ENCODE measurements around the gene AAK1.
A peak's percentile ranks its signal among the peaks of the same experiment; 100 is the strongest.

Gene AAK1

DNA sequence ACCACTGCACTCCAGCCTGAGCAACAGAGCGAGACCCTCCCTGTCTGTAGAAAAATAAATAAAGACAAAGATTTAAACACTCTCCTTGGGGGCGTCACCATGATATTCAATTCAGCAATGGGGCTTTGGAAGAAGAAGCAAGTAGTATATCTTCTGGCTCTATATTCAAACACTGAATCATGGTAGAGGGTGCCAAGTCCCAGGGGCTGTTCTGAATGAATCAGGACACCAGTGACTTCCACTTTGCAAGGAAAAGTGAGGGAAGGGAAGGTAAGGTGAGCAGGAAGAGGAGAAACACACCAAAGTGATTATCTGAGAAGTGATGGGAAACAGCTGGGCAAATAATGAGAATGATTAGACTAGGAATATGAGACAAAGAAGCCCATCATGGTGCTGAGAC is 80.5 kb downstream of the AAK1 start:
- TF ChIP-seq, protein P1, sequence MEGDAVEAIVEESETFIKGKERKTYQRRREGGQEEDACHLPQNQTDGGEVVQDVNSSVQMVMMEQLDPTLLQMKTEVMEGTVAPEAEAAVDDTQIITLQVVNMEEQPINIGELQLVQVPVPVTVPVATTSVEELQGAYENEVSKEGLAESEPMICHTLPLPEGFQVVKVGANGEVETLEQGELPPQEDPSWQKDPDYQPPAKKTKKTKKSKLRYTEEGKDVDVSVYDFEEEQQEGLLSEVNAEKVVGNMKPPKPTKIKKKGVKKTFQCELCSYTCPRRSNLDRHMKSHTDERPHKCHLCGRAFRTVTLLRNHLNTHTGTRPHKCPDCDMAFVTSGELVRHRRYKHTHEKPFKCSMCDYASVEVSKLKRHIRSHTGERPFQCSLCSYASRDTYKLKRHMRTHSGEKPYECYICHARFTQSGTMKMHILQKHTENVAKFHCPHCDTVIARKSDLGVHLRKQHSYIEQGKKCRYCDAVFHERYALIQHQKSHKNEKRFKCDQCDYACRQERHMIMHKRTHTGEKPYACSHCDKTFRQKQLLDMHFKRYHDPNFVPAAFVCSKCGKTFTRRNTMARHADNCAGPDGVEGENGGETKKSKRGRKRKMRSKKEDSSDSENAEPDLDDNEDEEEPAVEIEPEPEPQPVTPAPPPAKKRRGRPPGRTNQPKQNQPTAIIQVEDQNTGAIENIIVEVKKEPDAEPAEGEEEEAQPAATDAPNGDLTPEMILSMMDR (IDR thresholded peaks at IDR 0.05; ENCODE audit: poor library complexity, severe bottlenecking): no peak

DNA sequence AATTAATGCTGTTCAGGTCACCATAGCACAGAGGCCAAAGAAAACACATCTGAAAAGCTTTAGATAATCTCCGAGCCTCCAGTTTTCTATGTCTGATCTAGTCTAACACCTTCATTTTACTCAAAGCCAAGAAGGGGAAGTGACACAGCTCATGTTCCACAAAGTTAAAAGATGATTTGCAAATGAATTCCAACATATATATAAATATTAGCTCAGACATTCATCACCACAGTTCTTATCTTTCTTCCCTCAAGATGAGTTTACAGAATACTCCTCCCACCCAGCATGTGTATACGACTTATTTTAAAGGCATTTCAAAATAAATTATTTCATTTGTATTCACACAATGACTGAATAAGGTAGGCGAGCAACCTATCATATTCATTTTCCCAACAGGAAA is 82.4 kb downstream of the AAK1 start:
- no peaks in the 10 kb centered on the region for H3K27me3 ChIP-seq (ENCODE audit: insufficient read depth, poor library complexity, severe bottlenecking)
- H3K36me3 ChIP-seq (ENCODE audit: low read depth): no peaks in the 10 kb centered on the region
- DNase-seq (ENCODE audit: low spot score) (no peak), ATAC-seq (ENCODE audit: low read depth) (no peak)
- TF ChIP-seq, protein P1 (IDR thresholded peaks at IDR 0.05; ENCODE audit: poor library complexity, severe bottlenecking): no peak
- H3K27ac ChIP-seq (ENCODE audit: poor library complexity, severe bottlenecking): no peak overlapping the region
- no peak overlapping the region for H3K4me3 ChIP-seq (ENCODE audit: severe bottlenecking)
- H3K9me3 ChIP-seq (ENCODE audit: severe bottlenecking): no peaks in the 10 kb centered on the region
- H3K4me1 ChIP-seq (ENCODE audit: insufficient read depth, poor library complexity, severe bottlenecking): no peaks in the 10 kb centered on the region

More for the DNA sequence above, 80.5 kb downstream of the AAK1 start:
- Histone ChIP-seq H3K9me3 (ENCODE audit: severe bottlenecking) (no peaks in the 10 kb centered on the region), H3K4me1 (ENCODE audit: insufficient read depth, poor library complexity, severe bottlenecking) (peaks cover 7% of the 10 kb centered on the region), H3K4me3 (ENCODE audit: severe bottlenecking) (no peak overlapping the region), H3K27me3 (ENCODE audit: insufficient read depth, poor library complexity, severe bottlenecking) (no peaks in the 10 kb centered on the region), H3K27ac (ENCODE audit: poor library complexity, severe bottlenecking) (no peak overlapping the region), H3K36me3 (ENCODE audit: low read depth) (no peaks in the 10 kb centered on the region)
- ATAC-seq (ENCODE audit: low read depth): no peak
- DNase-seq (ENCODE audit: low spot score): no peak

DNA sequence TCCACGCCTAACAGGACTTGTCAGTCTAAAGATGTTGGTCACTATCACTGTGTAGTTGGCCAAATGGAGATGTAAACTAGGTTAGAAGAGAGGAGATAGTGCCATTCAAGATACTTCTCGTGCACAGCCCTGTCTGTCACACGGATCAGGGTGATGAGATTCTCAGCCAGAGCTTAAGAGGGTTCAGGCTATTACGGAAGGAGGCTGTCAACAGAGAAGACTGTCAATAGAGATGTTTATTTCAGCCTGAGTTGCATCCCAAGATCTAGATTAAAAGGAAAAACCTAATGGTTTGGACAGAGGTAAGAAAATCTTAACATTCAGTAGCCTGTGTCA is 83.4 kb downstream of the AAK1 start:
- no peaks in the 10 kb centered on the region for H3K36me3 ChIP-seq (ENCODE audit: low read depth)
- no peak overlapping the region for H3K27ac ChIP-seq (ENCODE audit: poor library complexity, severe bottlenecking)
- H3K9me3 ChIP-seq (ENCODE audit: severe bottlenecking): no peaks in the 10 kb centered on the region
- H3K4me1 ChIP-seq (ENCODE audit: insufficient read depth, poor library complexity, severe bottlenecking): no peaks in the 10 kb centered on the region
- ATAC-seq (ENCODE audit: low read depth) (no peak), DNase-seq (ENCODE audit: low spot score) (no peak)
- H3K27me3 ChIP-seq (ENCODE audit: insufficient read depth, poor library complexity, severe bottlenecking): no peaks in the 10 kb centered on the region
- H3K4me3 ChIP-seq (ENCODE audit: severe bottlenecking): no peak overlapping the region
- TF ChIP-seq, protein P1 (IDR thresholded peaks at IDR 0.05; ENCODE audit: poor library complexity, severe bottlenecking): no peak

GRCh38 chr2:69559442-69560146 is 83.9 kb downstream of the AAK1 start:
- DNase-seq (ENCODE audit: low spot score) (no peak), ATAC-seq (ENCODE audit: low read depth) (peak; percentile 65)
- no peak overlapping the region for H3K4me3 ChIP-seq (ENCODE audit: severe bottlenecking)
- H3K36me3 ChIP-seq (ENCODE audit: low read depth): no peaks in the 10 kb centered on the region; the same call in 1 of the 2 replicates
- no peaks in the 10 kb centered on the region for H3K27me3 ChIP-seq (ENCODE audit: insufficient read depth, poor library complexity, severe bottlenecking)
- H3K9me3 ChIP-seq (ENCODE audit: severe bottlenecking): no peaks in the 10 kb centered on the region
- H3K27ac ChIP-seq (ENCODE audit: poor library complexity, severe bottlenecking): no peak overlapping the region
- TF ChIP-seq, protein P1 (IDR thresholded peaks at IDR 0.05; ENCODE audit: poor library complexity, severe bottlenecking): peak; percentile 77
- H3K4me1 ChIP-seq (ENCODE audit: insufficient read depth, poor library complexity, severe bottlenecking): no peaks in the 10 kb centered on the region

DNA sequence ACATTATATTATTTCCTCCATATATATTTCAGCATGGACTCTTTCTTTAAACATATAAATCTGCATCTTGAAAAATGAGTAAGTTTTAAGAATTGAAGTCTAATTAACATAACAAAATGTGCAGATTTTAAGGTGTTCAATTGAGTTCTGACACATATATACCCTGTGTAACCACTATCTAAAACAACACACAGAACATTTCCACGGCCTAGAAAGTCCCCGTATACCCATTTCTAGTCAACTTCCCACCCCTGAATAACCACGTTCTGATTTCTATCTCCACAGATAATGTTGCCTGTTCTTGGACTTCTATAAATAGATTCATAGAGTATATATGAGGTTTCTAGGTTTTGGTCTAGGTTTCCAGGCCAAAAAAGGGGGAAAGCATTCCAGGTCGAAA is 87.5 kb downstream of the AAK1 start:
- ATAC-seq (ENCODE audit: low read depth) (no peak), DNase-seq (ENCODE audit: low spot score) (no peak)
- H3K4me3 ChIP-seq (ENCODE audit: severe bottlenecking): no peak overlapping the region
- no peak overlapping the region for H3K27ac ChIP-seq (ENCODE audit: poor library complexity, severe bottlenecking)
- H3K4me1 ChIP-seq (ENCODE audit: insufficient read depth, poor library complexity, severe bottlenecking): no peaks in the 10 kb centered on the region
- H3K36me3 ChIP-seq (ENCODE audit: low read depth): peaks cover 4% of the 10 kb centered on the region
- TF ChIP-seq, protein P1 (IDR thresholded peaks at IDR 0.05; ENCODE audit: poor library complexity, severe bottlenecking): no peak
- H3K27me3 ChIP-seq (ENCODE audit: insufficient read depth, poor library complexity, severe bottlenecking): no peaks in the 10 kb centered on the region
- no peaks in the 10 kb centered on the region for H3K9me3 ChIP-seq (ENCODE audit: severe bottlenecking)

All from RWPE2 (cell line).